Prostate gland (tissue), 2 donors: Measurements from ENCODE around the gene ZNF385A. TPM values are rescaled to one million over a fixed set of nuclear protein-coding genes. Genes with fewer than 3 reads are reported as not detected.

ENCODE experiments used
- DNase-seq: peaks from one replicate; pipeline ENCODE4 v3.0.0-alpha.2; 2019; ENCODE audit warnings: low spot score
- H3K27ac ChIP-seq, 2 donors: fragments of 200-600 bp; sonication (generic); 2 replicates each; pipeline ENCODE4 v1.5.1; 2017 to 2019
- H3K27me3 ChIP-seq: fragments of 200-600 bp; sonication (generic); replicated peaks from 2 replicates; pipeline ENCODE4 v1.5.1; 2019; ENCODE audit not compliant: insufficient read depth
- H3K36me3 ChIP-seq, 2 donors: fragments of 200-600 bp; sonication (generic); 1 replicate in 1 of 2; 2 replicates in 1 of 2; pipeline versions ENCODE4 v1.5.1 to v1.8.1; 2017 to 2019
- H3K4me1 ChIP-seq: fragments of 200-600 bp; sonication (generic); replicated peaks from 2 replicates; pipeline ENCODE4 v1.5.1; 2019
- H3K4me3 ChIP-seq, 2 donors: fragments of 200-600 bp; sonication (generic); 2 replicates each; pipeline ENCODE4 v1.5.1; 2017 to 2019
- H3K9me3 ChIP-seq: fragments of 200-600 bp; sonication (generic); 2 replicates; pipeline ENCODE4 v1.5.1; 2017
- CTCF ChIP-seq, 4 experiments: fragments of 200-600 bp in 2 of 4; fragments of 450-650 bp in 2 of 4; sonication (generic) in 2 of 4; IDR thresholded peaks; 1 replicate in 3 of 4; 2 replicates in 1 of 4; pipeline ENCODE4 v1.5.1; 2016 to 2019; ENCODE audit warnings: antibody characterized with exemption in 4 of 4, mild to moderate bottlenecking in 2 of 4, moderate library complexity in 2 of 4
- POLR2A ChIP-seq: fragments of 450-650 bp; IDR thresholded peaks from one replicate; pipeline ENCODE4 v1.6.1; 2016; ENCODE audit warnings: antibody characterized with exemption, mild to moderate bottlenecking
- POLR2AphosphoS5 ChIP-seq: sonication (generic); formaldehyde crosslinking; IDR thresholded peaks from one replicate; pipeline ENCODE4 v1.6.1; 2017; ENCODE audit warnings: antibody characterized with exemption
- WGBS: methylation state at CpG from one replicate; pipeline ENCODE4 v1.1.5; 2018; 5-methylcytosine and 5-hydroxymethylcytosine counted together
- intact Hi-C: fragments of 100-400 bp; cut with DNase I; formaldehyde crosslinking; loops from one replicate; pipeline ENCODE4 v1.14.2; 2022
- total RNA-seq, 2 donors: library from RNA; depleted of rRNA; stranded (reverse); fragments of >200 nt; gene quantifications; one replicate each; pipeline ENCODE4 v1.1.0, GENCODE V29; 2016

The ZNF385A gene
- total RNA-seq, 2 donors from 2014 or later, result 29.4 to 42.4 TPM

- WGBS, result 82% methylated on average over 4 of the region's 4 CpGs
- Histone ChIP-seq H3K27me3 (no peaks in the 10 kb centered on the region), H3K36me3 (peaks cover 11 to 23% of the 10 kb centered on the region in 2 donors), H3K4me3 (no peak overlapping the region), H3K9me3 (no peaks in the 10 kb centered on the region), H3K27ac (no peak overlapping the region), H3K4me1 (peaks cover 5% of the 10 kb centered on the region)
- DNase-seq, result no peak
- intact Hi-C loops, result no loop called here
- TF ChIP-seq CTCF (IDR thresholded peaks at IDR 0.05) (no peak), POLR2A (no peak), POLR2AphosphoS5 (no peak)
These were observed 35.5 kb downstream of the ZNF385A start for GRCh38 chr12:54349036-54349435.

GRCh38 chr12:54341378-54342300 lies 42.9 kb downstream of the ZNF385A start:
- no peaks in the 10 kb centered on the region for H3K27me3 ChIP-seq
- WGBS, result 71% methylated on average over 9 of the region's 9 CpGs
- no peak for DNase-seq
- H3K36me3 ChIP-seq, result peaks cover 8 to 16% of the 10 kb centered on the region in 2 donors
- H3K4me3 ChIP-seq, result no peak overlapping the region
- TF ChIP-seq CTCF (IDR thresholded peaks at IDR 0.05), result no peak
- TF ChIP-seq POLR2AphosphoS5, result no peak
- no peak for TF ChIP-seq POLR2A
- H3K27ac ChIP-seq, result no peak overlapping the region
- no peaks in the 10 kb centered on the region for H3K4me1 ChIP-seq
- intact Hi-C loops, result loop anchor here (2.0 kb wide), 1 partner anchor 13 kb away; no protein-coding TSS in a partner anchor
- no peaks in the 10 kb centered on the region for H3K9me3 ChIP-seq

- WGBS, result 94% methylated on average over 7 of the region's 7 CpGs
- H3K27me3 ChIP-seq, result no peaks in the 10 kb centered on the region
- intact Hi-C loops, result loop anchor here (2.0 kb wide), 1 partner anchor 14 kb away; no protein-coding TSS in a partner anchor
- H3K4me3 ChIP-seq, result no peak overlapping the region
- no peak for TF ChIP-seq POLR2AphosphoS5
- no peak for TF ChIP-seq CTCF (IDR thresholded peaks at IDR 0.05)
- TF ChIP-seq POLR2A, result no peak
- peaks cover 8 to 16% of the 10 kb centered on the region in 2 donors for H3K36me3 ChIP-seq
- H3K27ac ChIP-seq, result no peak overlapping the region
- H3K9me3 ChIP-seq, result no peaks in the 10 kb centered on the region
- no peaks in the 10 kb centered on the region for H3K4me1 ChIP-seq
- DNase-seq, result no peak
These were observed 43.7 kb downstream of the ZNF385A start for GRCh38 chr12:54340846-54341245.

- 76% methylated on average over 4 of the region's 4 CpGs for WGBS
- Histone ChIP-seq H3K4me1 (no peaks in the 10 kb centered on the region), H3K36me3 (peaks cover 6 to 8% of the 10 kb centered on the region in 2 donors), H3K27ac (no peak overlapping the region), H3K27me3 (no peaks in the 10 kb centered on the region), H3K9me3 (no peaks in the 10 kb centered on the region), H3K4me3 (no peak overlapping the region)
- TF ChIP-seq POLR2A (no peak), CTCF (IDR thresholded peaks at IDR 0.05) (no peak), POLR2AphosphoS5 (no peak)
- no peak for DNase-seq
- intact Hi-C loops, result no loop called here
These were observed 45.7 kb downstream of the ZNF385A start for GRCh38 chr12:54338698-54339296.
